IMR-90 (cell line): ENCODE data around the gene ARHGEF6. TPM values are rescaled to one million over a fixed set of nuclear protein-coding genes. Genes with fewer than 3 reads are reported as not detected.

ENCODE experiments used
- ATAC-seq: fragments of 200-7000 bp; cut with Tn5 transposase; 2 replicates; pipeline ENCODE4 v1.9.1; 2020; ENCODE audit warnings: low read depth, mild to moderate bottlenecking, moderate library complexity
- BruUV-seq: library from RNA; stranded (reverse); fragments of 400-500 nt; replicated peaks from 2 replicates; lab custom pipeline; 2021; lab: Mats Ljungman, UMichigan
- CTCF ChIA-PET: fragments of 300-600 bp; formaldehyde crosslinking; extraction: SDS; loops from one replicate; lab custom pipeline; 2021; ENCODE audit warnings: antibody characterized with exemption; lab: Yijun Ruan, JAX
- POLR2A ChIA-PET: fragments of 300-600 bp; sonication (Branson Sonifier 250); formaldehyde crosslinking; loops from one replicate; lab custom pipeline; 2022; ENCODE audit warnings: antibody characterized with exemption; ENCODE audit not compliant: unreplicated experiment; lab: Charles Lee
- DNase-seq: peaks from one replicate; pipeline ENCODE4 v3.0.0; 2013
- H2AFZ ChIP-seq: replicated peaks from 2 replicates; pipeline ENCODE3; 2013; ENCODE audit warnings: low read length, mild to moderate bottlenecking; ENCODE audit not compliant: poor library complexity
- H2AK5ac ChIP-seq: 2 replicates; pipeline ENCODE4 v1.6.1; 2013; ENCODE audit warnings: low read depth, low read length, inconsistent platforms
- H2AK9ac ChIP-seq: replicated peaks from 2 replicates; pipeline ENCODE3; 2013; ENCODE audit warnings: mild to moderate bottlenecking, low read depth, low read length, moderate library complexity; ENCODE audit not compliant: poor library complexity
- H2BK120ac ChIP-seq: 2 replicates; pipeline ENCODE4 v1.6.1; 2013; ENCODE audit warnings: low read depth, low read length, inconsistent platforms
- H2BK15ac ChIP-seq: 3 replicates; pipeline ENCODE4 v1.6.1; 2013; ENCODE audit warnings: low read depth, low read length, inconsistent platforms
- H2BK20ac ChIP-seq: 2 replicates; pipeline ENCODE4 v1.6.1; 2013; ENCODE audit warnings: low read depth, mild to moderate bottlenecking, inconsistent platforms, low read length, moderate library complexity
- H2BK5ac ChIP-seq: 2 replicates; pipeline ENCODE4 v1.6.1; 2013; ENCODE audit warnings: mild to moderate bottlenecking, low read depth, low read length, inconsistent platforms; ENCODE audit not compliant: poor library complexity, severe bottlenecking
- H3K14ac ChIP-seq: replicated peaks from 2 replicates; pipeline ENCODE4 v1.6.1; 2013; ENCODE audit warnings: low read depth, low read length, inconsistent platforms
- H3K18ac ChIP-seq: 2 replicates; pipeline ENCODE4 v1.6.1; 2013; ENCODE audit warnings: low read depth, low read length, control low read depth
- H3K23ac ChIP-seq: 2 replicates; pipeline ENCODE4 v1.6.1; 2013; ENCODE audit warnings: low read depth, low read length, inconsistent platforms
- H3K27ac ChIP-seq: 2 replicates; pipeline ENCODE4 v1.5.1; 2013; ENCODE audit warnings: mild to moderate bottlenecking, control low read depth, low read length; ENCODE audit not compliant: insufficient read depth
- H3K27me3 ChIP-seq: 2 replicates; pipeline ENCODE4 v1.6.1; 2013; ENCODE audit warnings: low read length; ENCODE audit not compliant: control insufficient read depth, insufficient read depth
- H3K36me3 ChIP-seq: 2 replicates; pipeline ENCODE4 v1.6.1; 2013; ENCODE audit warnings: low read length, mixed read lengths; ENCODE audit not compliant: control insufficient read depth, insufficient read depth
- H3K4ac ChIP-seq: 2 replicates; pipeline ENCODE4 v1.6.1; 2013; ENCODE audit warnings: low read depth, low read length, inconsistent platforms
- H3K4me1 ChIP-seq: 2 replicates; pipeline ENCODE4 v1.6.1; 2013; ENCODE audit warnings: low read length, mixed read lengths; ENCODE audit not compliant: control insufficient read depth, insufficient read depth
- H3K4me2 ChIP-seq: 2 replicates; pipeline ENCODE4 v1.6.1; 2013; ENCODE audit warnings: low read depth, mild to moderate bottlenecking, control low read depth, low read length, moderate library complexity
- H3K4me3 ChIP-seq: 2 replicates; pipeline ENCODE4 v1.5.1; 2013; ENCODE audit warnings: low read depth, mild to moderate bottlenecking, control low read depth, low read length, moderate library complexity; ENCODE audit not compliant: insufficient read depth
- H3K56ac ChIP-seq: 2 replicates; pipeline ENCODE4 v1.6.1; 2013; ENCODE audit warnings: low read length, inconsistent platforms; ENCODE audit not compliant: insufficient read depth; ENCODE audit errors: extremely low read depth
- H3K79me1 ChIP-seq, 2 experiments: 2 replicates each; pipeline ENCODE4 v1.6.1; 2013; ENCODE audit warnings: low read length in 2 of 2, inconsistent platforms in 1 of 2, low read depth in 1 of 2
- H3K9ac ChIP-seq: 2 replicates; pipeline ENCODE4 v1.6.1; 2013; ENCODE audit warnings: low read depth, low read length, control low read depth
- H3K9me1 ChIP-seq: 2 replicates; pipeline ENCODE4 v1.6.1; 2013; ENCODE audit warnings: low read length, inconsistent platforms; ENCODE audit not compliant: insufficient read depth
- H3K9me3 ChIP-seq: 2 replicates; pipeline ENCODE4 v1.6.1; 2013; ENCODE audit warnings: low read length; ENCODE audit not compliant: control insufficient read depth, insufficient read depth
- H4K20me1 ChIP-seq: 2 replicates; pipeline ENCODE4 v1.6.1; 2013; ENCODE audit warnings: low read length, inconsistent platforms; ENCODE audit not compliant: insufficient read depth
- H4K5ac ChIP-seq: 2 replicates; pipeline ENCODE4 v1.6.1; 2013; ENCODE audit warnings: mild to moderate bottlenecking, low read depth, low read length, control low read depth
- H4K8ac ChIP-seq, 2 experiments: 2 replicates each; pipeline ENCODE4 v1.6.1; 2013; ENCODE audit warnings: low read depth in 2 of 2, low read length in 2 of 2, control low read depth in 1 of 2, inconsistent platforms in 1 of 2
- H4K91ac ChIP-seq: 2 replicates; pipeline ENCODE4 v1.6.1; 2013; ENCODE audit warnings: low read depth, low read length, inconsistent platforms; ENCODE audit not compliant: insufficient read depth
- BHLHE40 ChIP-seq: fragments of 150-350 bp; IDR thresholded peaks from 2 replicates; pipeline ENCODE4 v1.6.1; 2016; ENCODE audit warnings: mild to moderate bottlenecking, low read depth, low read length
- CEBPB ChIP-seq: IDR thresholded peaks from 2 replicates; pipeline ENCODE4 v1.6.1; 2012; ENCODE audit warnings: low read depth, low read length, improper control_type of control experiment
- CHD1 ChIP-seq: IDR thresholded peaks from 2 replicates; pipeline ENCODE4 v1.6.1; 2012; ENCODE audit warnings: low read depth, low read length, improper control_type of control experiment
- FOS ChIP-seq: fragments of 150-350 bp; IDR thresholded peaks from 2 replicates; pipeline ENCODE4 v1.6.1; 2016; ENCODE audit warnings: low read depth, low read length
- MAFK ChIP-seq: IDR thresholded peaks from 2 replicates; pipeline ENCODE4 v1.6.1; 2012; ENCODE audit warnings: low read depth, low read length, improper control_type of control experiment
- MAZ ChIP-seq: IDR thresholded peaks from 2 replicates; pipeline ENCODE4 v1.6.1; 2012; ENCODE audit warnings: low read depth, mild to moderate bottlenecking, low read length, improper control_type of control experiment, moderate library complexity, borderline replicate concordance
- NFE2L2 ChIP-seq: fragments of 150-350 bp; IDR thresholded peaks from 2 replicates; pipeline ENCODE4 v1.6.1; 2016; ENCODE audit warnings: low read depth, mild to moderate bottlenecking, low read length
- POLR2A ChIP-seq: IDR thresholded peaks from 2 replicates; pipeline ENCODE4 v1.6.1; 2012; ENCODE audit warnings: mild to moderate bottlenecking, low read depth, low read length
- RAD21 ChIP-seq: IDR thresholded peaks from 2 replicates; pipeline ENCODE4 v1.6.1; 2012; ENCODE audit warnings: low read length, improper control_type of control experiment
- RCOR1 ChIP-seq: IDR thresholded peaks from 2 replicates; pipeline ENCODE4 v1.6.1; 2012; ENCODE audit warnings: mild to moderate bottlenecking, low read length, improper control_type of control experiment; ENCODE audit not compliant: insufficient replicate concordance
- WGBS, 2 experiments: methylation state at CpG; one replicate each; pipeline versions ENCODE4 v1.1.5 to v1.1.7; 2013; ENCODE audit warnings: missing lambda C conversion rate in 2 of 2; ENCODE audit not compliant: insufficient read length in 1 of 2; ENCODE audit errors: extremely low coverage in 2 of 2; 5-methylcytosine and 5-hydroxymethylcytosine counted together
- dilution Hi-C: fragments of 300-500 bp; cut with HindIII; formaldehyde crosslinking; loops from one replicate; pipeline ENCODE4 v1.14.3; 2018; ENCODE audit warnings: low sequenced_read_pairs; ENCODE audit not compliant: unreplicated experiment
- in situ Hi-C: fragments of 300-500 bp; cut with MboI; formaldehyde crosslinking; loops from 3 replicates; pipeline ENCODE4 v1.14.3; 2019; ENCODE audit warnings: low sequenced_read_pairs, inconsistent platforms, mixed read lengths
- intact Hi-C: fragments of 100-400 bp; cut with micrococcal nuclease; formaldehyde crosslinking; loops from 2 replicates; pipeline ENCODE4 v1.10.0; 2022
- polyA plus RNA-seq, 3 experiments: library from polyadenylated mRNA; depleted of rRNA; stranded (reverse); fragments of >200 nt; gene quantifications; 2 replicates each; pipeline ENCODE4 v1.2.3, GENCODE V29; 2012; ENCODE audit warnings: low replicate concordance in 1 of 3
- total RNA-seq: library from RNA; depleted of rRNA; stranded (reverse); fragments of >200 nt; gene quantifications from 2 replicates; pipeline ENCODE4 v1.2.3, GENCODE V29; 2012
- TF ChIP-seq, protein P1 (sequence below): fragments of 150-350 bp; IDR thresholded peaks from 2 replicates; pipeline ENCODE4 v1.6.1; 2017; ENCODE audit warnings: mild to moderate bottlenecking, antibody characterized with exemption, low read length, low read depth
- TF ChIP-seq, protein P2 (sequence below): fragments of 150-350 bp; IDR thresholded peaks from 2 replicates; pipeline ENCODE4 v1.6.1; 2016; ENCODE audit warnings: low read depth, mild to moderate bottlenecking, low read length, moderate library complexity, borderline replicate concordance

Gene ARHGEF6
- total and polyA plus RNA-seq, 2 of the 4 experiments (the other 2 are of a cell fraction) = 2.1 to 2.7 TPM

DNA sequence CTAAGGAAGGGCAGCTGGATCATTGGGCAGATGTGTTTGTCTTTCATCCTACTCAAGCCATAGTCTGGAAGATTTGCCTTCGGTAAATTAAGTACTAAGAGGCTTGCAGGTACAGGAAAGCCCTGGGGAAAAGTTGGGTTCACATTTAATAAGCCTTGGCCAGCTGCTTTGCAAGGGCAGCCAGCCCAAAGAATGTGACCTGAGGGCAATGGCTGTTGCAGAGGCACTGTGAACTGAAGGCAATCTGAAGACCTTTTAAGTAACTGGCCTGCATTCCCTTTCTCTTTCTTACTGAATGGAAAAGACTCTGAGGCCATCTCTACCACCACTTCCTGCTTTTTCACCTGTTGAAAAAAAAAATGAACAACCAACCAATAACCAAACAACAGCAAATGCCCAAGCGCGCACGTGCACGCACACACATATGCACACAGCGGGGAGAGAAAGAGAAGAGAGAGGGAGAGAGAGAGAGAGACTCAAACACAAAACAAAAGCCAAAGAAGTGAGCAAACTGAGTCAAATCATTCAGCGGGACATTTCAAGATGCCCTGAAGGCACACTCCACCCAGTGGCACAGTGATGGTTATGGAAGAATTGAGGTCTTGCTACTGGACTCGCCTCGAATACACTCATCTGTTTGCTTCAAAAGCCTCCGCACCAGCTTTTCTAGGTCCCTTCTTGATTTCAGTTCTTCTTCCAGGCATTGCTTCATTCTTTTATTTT is 113.1 kb downstream of the ARHGEF6 start:
- no TSS peak for BruUV-seq
- H3K4me3 ChIP-seq = no peak overlapping the region
- H3K4me2 ChIP-seq = no peak overlapping the region
- no peaks in the 10 kb centered on the region for H4K20me1 ChIP-seq
- no peak overlapping the region for H2AK9ac ChIP-seq
- in situ Hi-C loops = no loop called here
- H2BK5ac ChIP-seq = no peak overlapping the region
- WGBS, 2 experiments = no CpG with 5 or more reads among the region's 10 CpGs
- H3K56ac ChIP-seq = no peak overlapping the region
- no peak overlapping the region for H3K27ac ChIP-seq
- H2AK5ac ChIP-seq = no peak overlapping the region
- TF ChIP-seq CHD1 = no peak
- TF ChIP-seq MAFK = no peak
- TF ChIP-seq RAD21 = no peak
- TF ChIP-seq FOS = no peak
- TF ChIP-seq POLR2A = no peak
- TF ChIP-seq RCOR1 = no peak
- TF ChIP-seq NFE2L2 = no peak
- TF ChIP-seq CEBPB = no peak
- TF ChIP-seq, protein P1, sequence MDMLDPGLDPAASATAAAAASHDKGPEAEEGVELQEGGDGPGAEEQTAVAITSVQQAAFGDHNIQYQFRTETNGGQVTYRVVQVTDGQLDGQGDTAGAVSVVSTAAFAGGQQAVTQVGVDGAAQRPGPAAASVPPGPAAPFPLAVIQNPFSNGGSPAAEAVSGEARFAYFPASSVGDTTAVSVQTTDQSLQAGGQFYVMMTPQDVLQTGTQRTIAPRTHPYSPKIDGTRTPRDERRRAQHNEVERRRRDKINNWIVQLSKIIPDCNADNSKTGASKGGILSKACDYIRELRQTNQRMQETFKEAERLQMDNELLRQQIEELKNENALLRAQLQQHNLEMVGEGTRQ = no peak
- TF ChIP-seq, protein P2, sequence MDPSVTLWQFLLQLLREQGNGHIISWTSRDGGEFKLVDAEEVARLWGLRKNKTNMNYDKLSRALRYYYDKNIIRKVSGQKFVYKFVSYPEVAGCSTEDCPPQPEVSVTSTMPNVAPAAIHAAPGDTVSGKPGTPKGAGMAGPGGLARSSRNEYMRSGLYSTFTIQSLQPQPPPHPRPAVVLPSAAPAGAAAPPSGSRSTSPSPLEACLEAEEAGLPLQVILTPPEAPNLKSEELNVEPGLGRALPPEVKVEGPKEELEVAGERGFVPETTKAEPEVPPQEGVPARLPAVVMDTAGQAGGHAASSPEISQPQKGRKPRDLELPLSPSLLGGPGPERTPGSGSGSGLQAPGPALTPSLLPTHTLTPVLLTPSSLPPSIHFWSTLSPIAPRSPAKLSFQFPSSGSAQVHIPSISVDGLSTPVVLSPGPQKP = no peak
- TF ChIP-seq MAZ = no peak
- TF ChIP-seq BHLHE40 = no peak
- H3K18ac ChIP-seq = no peak overlapping the region
- no peaks in the 10 kb centered on the region for H3K36me3 ChIP-seq
- H4K8ac ChIP-seq = no peak overlapping the region
- ATAC-seq = no peak
- H3K4ac ChIP-seq = no peak overlapping the region
- H4K91ac ChIP-seq = no peak overlapping the region
- H4K5ac ChIP-seq = no peak overlapping the region
- no peak overlapping the region for H3K9ac ChIP-seq
- dilution Hi-C loops = no loop called here
- POLR2A ChIA-PET = no interaction called here
- no peak overlapping the region for H2BK20ac ChIP-seq
- intact Hi-C loops = no loop called here
- H3K23ac ChIP-seq = no peak overlapping the region
- no peak for DNase-seq
- no peaks in the 10 kb centered on the region for H3K4me1 ChIP-seq
- no peak overlapping the region for H2BK15ac ChIP-seq
- peaks cover 3% of the 10 kb centered on the region; the same call in 1 of the 2 replicates for H3K9me1 ChIP-seq
- peaks cover 4% of the 10 kb centered on the region for H3K9me3 ChIP-seq
- no peaks in the 10 kb centered on the region for H3K79me1 ChIP-seq
- H3K14ac ChIP-seq = no peak overlapping the region
- H3K27me3 ChIP-seq = peaks cover 2% of the 10 kb centered on the region
- CTCF ChIA-PET = no interaction called here
- no peak overlapping the region for H2AFZ ChIP-seq
- no peak overlapping the region for H2BK120ac ChIP-seq
